NAMALWA (cell line): ENCODE data around the gene CTNNA2.

Experiments used
- DNase-seq: peaks from one replicate; pipeline ENCODE4 v3.0.0-alpha.2; 2015; ENCODE audit warnings: low spot score

CTNNA2 gene

GRCh38 chr2:79512442-79513401, at the start of gene CTNNA2:
Gene CTNNA2, plus strand, starts transcription at chr2:79513051.
- no peak for DNase-seq

GRCh38 chr2:79487399-79487798, 25.5 kb upstream of the CTNNA2 start:
- no peak for DNase-seq

GRCh38 chr2:79511320-79511951, 1.4 kb upstream of the CTNNA2 start:
- peak; percentile 7 for DNase-seq

- DNase-seq = no peak
Observed at GRCh38 chr2:79513711-79514110, 860 bp downstream of the CTNNA2 start.

GRCh38 chr2:79529636-79530035, 16.8 kb downstream of the CTNNA2 start:
- DNase-seq = no peak

GRCh38 chr2:79530443-79530842, 17.6 kb downstream of the CTNNA2 start:
- DNase-seq = peak; percentile 4

- no peak for DNase-seq
Observed at GRCh38 chr2:79547568-79547967, 34.7 kb downstream of the CTNNA2 start.

- DNase-seq = no peak
Observed at GRCh38 chr2:79552653-79553052, 39.8 kb downstream of the CTNNA2 start.

- DNase-seq = no peak
Observed at GRCh38 chr2:79554899-79555298, 42.0 kb downstream of the CTNNA2 start.

GRCh38 chr2:79564065-79564464, 51.2 kb downstream of the CTNNA2 start:
- no peak for DNase-seq

- DNase-seq = no peak
Observed at GRCh38 chr2:79569048-79569447, 56.2 kb downstream of the CTNNA2 start.

- DNase-seq = no peak
Observed at GRCh38 chr2:79573895-79574674, 61.2 kb downstream of the CTNNA2 start.

- DNase-seq = no peak
Observed at GRCh38 chr2:79576451-79576850, 63.6 kb downstream of the CTNNA2 start.

- no peak for DNase-seq
Observed at GRCh38 chr2:79578952-79579351, 66.1 kb downstream of the CTNNA2 start.

GRCh38 chr2:79580175-79580574, 67.3 kb downstream of the CTNNA2 start:
- DNase-seq = no peak

- DNase-seq = no peak
Observed at GRCh38 chr2:79585701-79586433, 73.0 kb downstream of the CTNNA2 start.

GRCh38 chr2:79591281-79591680, 78.4 kb downstream of the CTNNA2 start:
- no peak for DNase-seq

GRCh38 chr2:79593237-79593867, 80.5 kb downstream of the CTNNA2 start:
- no peak for DNase-seq

- no peak for DNase-seq
Observed at GRCh38 chr2:79596403-79596802, 83.6 kb downstream of the CTNNA2 start.

- no peak for DNase-seq
Observed at GRCh38 chr2:79604748-79605147, 91.9 kb downstream of the CTNNA2 start.

GRCh38 chr2:79611448-79612016, 98.7 kb downstream of the CTNNA2 start:
- DNase-seq = no peak
